K562 (cell line): Measurements from ENCODE around the gene FAM53A. TPM values are rescaled to one million over a fixed set of nuclear protein-coding genes. Genes with fewer than 3 reads are reported as not detected.

Experiments
- ATAC-seq: fragments of 200-7000 bp; cut with Tn5 transposase; 3 replicates; pipeline ENCODE4 v1.9.1; 2020; ENCODE audit warnings: moderate library complexity
- BruUV-seq: library from RNA; stranded (reverse); fragments of 400-500 nt; replicated peaks from 2 replicates; lab custom pipeline; 2021; lab: Mats Ljungman, UMichigan
- CTCF ChIA-PET: fragments of 300-600 bp; formaldehyde crosslinking; extraction: SDS; loops from one replicate; lab custom pipeline; 2021; ENCODE audit warnings: low intra/inter-chr PET ratio; lab: Yijun Ruan, JAX
- POLR2A ChIA-PET: fragments of 300-600, 350-650 bp; sonication (Branson Sonifier 250); formaldehyde crosslinking; extraction: SDS; loops from one replicate; lab custom pipeline; 2021; ENCODE audit warnings: antibody characterized with exemption, inconsistent platforms; lab: Yijun Ruan, JAX
- DNase-seq, 4 experiments: peaks; one replicate each; pipeline versions ENCODE4 v3.0.0 to v3.0.0-alpha.2; 2011 to 2018; ENCODE audit warnings: low spot score in 3 of 4, mixed read lengths in 3 of 4; ENCODE audit errors: extremely low read depth in 1 of 4
- FAIRE-seq: peaks from 2 replicates; lab custom pipeline; 2011; peaks lifted over from hg19 to GRCh38; lab: Jason Lieb, UNC
- H2AFZ ChIP-seq: 2 replicates; pipeline ENCODE4 v1.6.0; 2011; ENCODE audit warnings: low read depth, low read length, control low read depth, inconsistent platforms
- H3K27ac ChIP-seq: fragments of 200-600 bp; 3 replicates; pipeline ENCODE4 v1.8.0; 2011; ENCODE audit warnings: low read depth, mild to moderate bottlenecking, control low read depth, inconsistent platforms, low read length, moderate library complexity, mixed read lengths; ENCODE audit errors: extremely low read depth
- H3K27me3 ChIP-seq, 2 experiments: fragments of 300-600 bp in 1 of 2; 2 replicates in 1 of 2; 3 replicates in 1 of 2; pipeline versions ENCODE4 v1.6.0 to v1.8.0; 2011; ENCODE audit warnings: inconsistent platforms in 2 of 2, low read length in 2 of 2, mild to moderate bottlenecking in 1 of 2, mixed read lengths in 1 of 2, moderate library complexity in 1 of 2; ENCODE audit not compliant: control insufficient read depth in 2 of 2, insufficient read depth in 2 of 2
- H3K36me3 ChIP-seq: fragments of 300-600 bp; 3 replicates; pipeline ENCODE4 v1.8.0; 2011; ENCODE audit warnings: mild to moderate bottlenecking, low read length, inconsistent platforms; ENCODE audit not compliant: control insufficient read depth, insufficient read depth
- H3K4me1 ChIP-seq, 2 experiments: fragments of 200-600 bp in 1 of 2; replicated peaks in 1 of 2; 2 replicates in 1 of 2; 3 replicates in 1 of 2; pipeline versions ENCODE4 v1.5.1 to v1.8.0; 2011; ENCODE audit warnings: inconsistent platforms in 2 of 2, low read length in 2 of 2, mild to moderate bottlenecking in 1 of 2, mixed read lengths in 1 of 2, moderate library complexity in 1 of 2; ENCODE audit not compliant: control insufficient read depth in 2 of 2, insufficient read depth in 2 of 2
- H3K4me2 ChIP-seq: 2 replicates; pipeline ENCODE4 v1.6.1; 2011; ENCODE audit warnings: low read length, control low read depth, inconsistent platforms, mixed read lengths; ENCODE audit not compliant: insufficient read depth
- H3K4me3 ChIP-seq: fragments of 200-600 bp; sonication (generic), shearing (Covaris generic); 2 replicates; pipeline ENCODE4 v1.5.1; 2016; ENCODE audit warnings: control low read depth, inconsistent platforms
- H3K79me2 ChIP-seq: fragments of 200-600 bp; 3 replicates; pipeline ENCODE4 v1.8.0; 2011; ENCODE audit warnings: low read length, inconsistent platforms; ENCODE audit not compliant: control insufficient read depth, insufficient read depth
- H3K9ac ChIP-seq, 2 experiments: 2 replicates each; pipeline versions ENCODE4 v1.6.0 to v1.6.1; 2011; ENCODE audit warnings: low read depth in 2 of 2, low read length in 2 of 2, control low read depth in 1 of 2, inconsistent platforms in 1 of 2, mild to moderate bottlenecking in 1 of 2, mixed read lengths in 1 of 2; ENCODE audit not compliant: insufficient read depth in 1 of 2
- H3K9me1 ChIP-seq: one replicate; pipeline ENCODE4 v1.6.0; 2011; ENCODE audit warnings: inconsistent platforms, mild to moderate bottlenecking, low read length, moderate library complexity; ENCODE audit not compliant: control insufficient read depth, insufficient read depth
- H3K9me3 ChIP-seq: replicated peaks from 2 replicates; pipeline ENCODE4 v1.5.1; 2011; ENCODE audit warnings: low read depth, low read length, inconsistent platforms; ENCODE audit not compliant: control insufficient read depth, insufficient read depth
- H4K20me1 ChIP-seq: replicated peaks from 2 replicates; pipeline ENCODE4 v1.6.1; 2011; ENCODE audit warnings: low read length, inconsistent platforms, mixed read lengths; ENCODE audit not compliant: control insufficient read depth, insufficient read depth
- ADNP ChIP-seq: fragments of 200-800 bp; sonication (Bioruptor generic); IDR thresholded peaks from 2 replicates; pipeline ENCODE4 v1.6.1; 2016; ENCODE audit warnings: missing genetic modification characterization, missing compliant biosample characterization
- BRCA1 ChIP-seq, 2 experiments: fragments of 450-650 bp in 1 of 2; sonication (generic) in 1 of 2; formaldehyde crosslinking in 1 of 2; IDR thresholded peaks; 2 replicates each; pipeline versions ENCODE4 v1.5.0 to v1.6.1; 2017 to 2020; ENCODE audit warnings: mild to moderate bottlenecking in 1 of 2, missing genetic modification reagents in 1 of 2
- BRD9 ChIP-seq: fragments of 450-650 bp; IDR thresholded peaks from 2 replicates; pipeline ENCODE4 v1.6.1; 2018; ENCODE audit warnings: low read depth; ENCODE audit not compliant: partially characterized antibody
- KDM5B ChIP-seq: fragments of 200-600 bp; sonication (generic); IDR thresholded peaks from 2 replicates; pipeline ENCODE4 v1.6.1; 2012; ENCODE audit warnings: low read depth, mild to moderate bottlenecking, moderate library complexity, low read length, control low read depth, inconsistent platforms; ENCODE audit not compliant: insufficient replicate concordance
- STAG1 ChIP-seq: sonication (generic); formaldehyde crosslinking; IDR thresholded peaks from 2 replicates; pipeline ENCODE4 v1.5.0; 2020; ENCODE audit warnings: missing genetic modification reagents, borderline replicate concordance
- TEAD4 ChIP-seq, 2 experiments: sonication (generic) in 1 of 2; formaldehyde crosslinking in 1 of 2; IDR thresholded peaks; 2 replicates each; pipeline versions ENCODE4 v1.6.1 to v1.8.0; 2012 to 2022; ENCODE audit warnings: borderline replicate concordance in 1 of 2, inconsistent platforms in 1 of 2, low read length in 1 of 2, mild to moderate bottlenecking in 1 of 2, missing genetic modification reagents in 1 of 2
- ZBTB1 ChIP-seq: sonication (generic); formaldehyde crosslinking; IDR thresholded peaks from 2 replicates; pipeline ENCODE4 v1.8.1; 2023; ENCODE audit warnings: missing genetic modification reagents, low read depth, mild to moderate bottlenecking, borderline replicate concordance
- ZC3H4 ChIP-seq: sonication (generic); formaldehyde crosslinking; IDR thresholded peaks from 2 replicates; pipeline ENCODE4 v1.9.0; 2021; ENCODE audit warnings: missing genetic modification reagents, borderline replicate concordance
- ZNF511 ChIP-seq: sonication (generic); formaldehyde crosslinking; IDR thresholded peaks from 2 replicates; pipeline ENCODE4 v1.8.0; 2022; ENCODE audit warnings: mild to moderate bottlenecking, missing genetic modification reagents
- WGBS: fragments of 100-300 bp; shearing (Covaris generic); methylation state at CpG from one replicate; pipeline ENCODE4 v1.1.6; 2016; ENCODE audit warnings: low coverage, mixed read lengths; ENCODE audit not compliant: insufficient coverage; ENCODE audit errors: missing lambda C conversion rate; 5-methylcytosine and 5-hydroxymethylcytosine counted together
- in situ Hi-C: fragments of 300-500 bp; cut with MboI; formaldehyde crosslinking; loops from 4 replicates; pipeline ENCODE4 v1.15.0; 2018; ENCODE audit warnings: inconsistent platforms, mixed read lengths
- intact Hi-C: fragments of 100-400 bp; cut with micrococcal nuclease; formaldehyde crosslinking; loops from 2 replicates; pipeline ENCODE4 v1.14.2; 2022
- polyA plus RNA-seq, 8 experiments: library from polyadenylated mRNA; depleted of rRNA in 4 of 8; stranded (reverse) in 5 of 8; unstranded in 3 of 8; fragments of >200 nt; fragmentation: Nextera tagmentation in 2 of 8; fragmentation: Illumina TruSeq in 1 of 8; extraction: Ambion mirVana in 2 of 8; extraction: Trizol in 1 of 8; gene quantifications; 2 replicates each; pipeline versions ENCODE4 v1.2.1 to v1.2.3, GENCODE V29; 2011 to 2014; ENCODE audit warnings: inconsistent platforms in 1 of 8, missing spikeins in 1 of 8
- total RNA-seq, 7 experiments: library from RNA; depleted of rRNA in 6 of 7; stranded (reverse); fragments of >200 nt in 6 of 7; fragmentation: Illumina TruSeq in 2 of 7; extraction: Trizol in 2 of 7; gene quantifications; 2 replicates each; pipeline versions ENCODE4 v1.2.1 to v1.2.3, GENCODE V29; 2011 to 2021; ENCODE audit warnings: low replicate concordance in 1 of 7

FAM53A gene
- total and polyA plus RNA-seq, 9 of the 15 experiments (the other 6 are each of a cell fraction or from before 2014, with no cell fraction given), result 0.53 to 2.7 (median 1.4) TPM; not detected in 2

- POLR2A ChIA-PET, result interaction anchor here (0.5 to 4.7 kb wide), 4 partner anchors 10 to 69 kb away, joined by 3 to 32 read pairs (median 4); partner anchors contain the start of gene SLBP
- peaks cover 10 to 60% of the 10 kb centered on the region in 2 experiments; a peak in 4 of 5 replicates for H3K4me1 ChIP-seq
- H3K79me2 ChIP-seq, result peaks cover 86% of the 10 kb centered on the region
- H3K9me1 ChIP-seq, result no peaks in the 10 kb centered on the region
- DNase-seq, result no peak
- ATAC-seq, result no peak
- CTCF ChIA-PET, result no interaction called here
- H3K4me2 ChIP-seq, result peak overlapping the region; percentile 77
- intact Hi-C loops (loop anchor here (10.0 kb wide), 1 partner anchor 368 kb away; no protein-coding TSS in a partner anchor), in situ Hi-C loops (no loop called here)
- 23% methylated on average over 17 of the region's 18 CpGs for WGBS
- H3K36me3 ChIP-seq, result peaks cover 63% of the 10 kb centered on the region; the same call in 2 of the 3 replicates
- no peaks in the 10 kb centered on the region for H3K9me3 ChIP-seq
- H3K4me3 ChIP-seq, result peak overlapping the region; percentile 98
- no TSS peak for BruUV-seq
- H3K27me3 ChIP-seq, result no peaks in the 10 kb centered on the region
- peak overlapping the region; percentile 95 for H3K27ac ChIP-seq
- no peak for FAIRE-seq
- H3K9ac ChIP-seq, result peak overlapping the region; percentile 90 to 95
- TF ChIP-seq TEAD4 (IDR thresholded peaks at IDR 0.05; ENCODE audit: low read length) (no peak), TEAD4 (CRISPR knock-in tag; IDR thresholded peaks at IDR 0.05; ENCODE audit: borderline replicate concordance) (0 out of 2 replicates have a peak, but pooled peaks have one; percentile 30), KDM5B (peak; percentile 12), BRD9 (no peak), BRCA1 (IDR thresholded peaks at IDR 0.05) (no peak), BRCA1 (CRISPR knock-in tag; IDR thresholded peaks at IDR 0.05) (0 out of 2 replicates have a peak, but pooled peaks have one; percentile 31), ZBTB1 (CRISPR knock-in tag) (no peak), STAG1 (CRISPR knock-in tag) (0 out of 2 replicates have a peak, but pooled peaks have one; percentile 13), ZNF511 (CRISPR knock-in tag) (0 out of 2 replicates have a peak, but pooled peaks have one; percentile 18), ZC3H4 (CRISPR knock-in tag) (0 out of 2 replicates have a peak, but pooled peaks have one; percentile 50), ADNP (no peak)
- TF ChIP-seq, all 486 proteins: peak for 6
- peaks cover 14% of the 10 kb centered on the region for H4K20me1 ChIP-seq
- no peak overlapping the region for H2AFZ ChIP-seq
Observed at GRCh38 chr4:1722551-1723118, 38.5 kb upstream of the FAM53A start.
